DND-41 (cell line): ENCODE data around the gene CPLX1.

Source experiments
- ATAC-seq: fragments of 200-7000 bp; cut with Tn5 transposase; 3 replicates; pipeline ENCODE4 v1.9.1; 2021; ENCODE audit warnings: low read depth; ENCODE audit not compliant: insufficient read depth
- DNase-seq: peaks from one replicate; pipeline ENCODE4 v3.0.0-alpha.2; 2020
- H2AFZ ChIP-seq: 2 replicates; pipeline ENCODE4 v1.6.0; 2012; ENCODE audit warnings: low read depth, low read length
- H3K27ac ChIP-seq: 2 replicates; pipeline ENCODE4 v1.5.1; 2012; ENCODE audit warnings: low read length, inconsistent platforms
- H3K27me3 ChIP-seq: fragments of 200-600 bp; sonication (generic); 2 replicates; pipeline ENCODE4 v1.6.0; 2012; ENCODE audit warnings: low read length, mild to moderate bottlenecking, inconsistent platforms; ENCODE audit not compliant: insufficient read depth, poor library complexity
- H3K36me3 ChIP-seq: 2 replicates; pipeline ENCODE4 v1.5.1; 2012; ENCODE audit warnings: low read length, inconsistent platforms; ENCODE audit not compliant: insufficient read depth
- H3K4me1 ChIP-seq: 2 replicates; pipeline ENCODE4 v1.5.1; 2012; ENCODE audit warnings: mild to moderate bottlenecking, low read length; ENCODE audit not compliant: insufficient read depth
- H3K4me2 ChIP-seq: 2 replicates; pipeline ENCODE4 v1.6.0; 2012; ENCODE audit warnings: mild to moderate bottlenecking, moderate library complexity, low read length, inconsistent platforms; ENCODE audit not compliant: insufficient read depth
- H3K4me3 ChIP-seq, 2 experiments: fragments of 200-600 bp in 1 of 2; shearing (Covaris generic) in 1 of 2; 2 replicates each; pipeline ENCODE4 v1.5.1; 2012 to 2016; ENCODE audit warnings: inconsistent platforms in 2 of 2, low read length in 2 of 2, mild to moderate bottlenecking in 2 of 2, low read depth in 1 of 2, moderate library complexity in 1 of 2
- H3K79me2 ChIP-seq: 2 replicates; pipeline ENCODE4 v1.6.0; 2012; ENCODE audit warnings: low read length, inconsistent platforms; ENCODE audit not compliant: insufficient read depth
- H3K9ac ChIP-seq: 2 replicates; pipeline ENCODE4 v1.6.0; 2012; ENCODE audit warnings: low read depth, mild to moderate bottlenecking, inconsistent platforms, low read length, moderate library complexity
- H3K9me3 ChIP-seq: 2 replicates; pipeline ENCODE4 v1.5.1; 2012; ENCODE audit warnings: low read length, moderate library complexity, mild to moderate bottlenecking, inconsistent platforms; ENCODE audit not compliant: insufficient read depth, severe bottlenecking
- H4K20me1 ChIP-seq: 2 replicates; pipeline ENCODE4 v1.6.0; 2012; ENCODE audit warnings: low read length; ENCODE audit not compliant: insufficient read depth
- CTCF ChIP-seq: IDR thresholded peaks from 2 replicates; pipeline ENCODE4 v1.5.1; 2012; ENCODE audit warnings: borderline replicate concordance, low read length, moderate library complexity, mild to moderate bottlenecking; ENCODE audit not compliant: poor library complexity, severe bottlenecking; ENCODE audit errors: extremely low read depth
- EZH2 ChIP-seq: IDR thresholded peaks from 3 replicates; pipeline ENCODE4 v1.6.1; 2012; ENCODE audit warnings: borderline replicate concordance, low read depth, mild to moderate bottlenecking, moderate library complexity, low read length, inconsistent platforms; ENCODE audit not compliant: severe bottlenecking

The CPLX1 gene

GRCh38 chr4:856225-856901 is 30.4 kb upstream of the CPLX1 start:
- H3K27ac ChIP-seq = peak overlapping the region; percentile 63; the same call in 1 of the 2 replicates
- DNase-seq (peak; percentile 20), ATAC-seq (no peak; the same call in 1 of the 3 replicates)
- H4K20me1 ChIP-seq = no peaks in the 10 kb centered on the region
- no peak overlapping the region for H3K4me2 ChIP-seq
- no peak overlapping the region for H2AFZ ChIP-seq
- H3K79me2 ChIP-seq = no peaks in the 10 kb centered on the region
- no peak overlapping the region for H3K4me3 ChIP-seq
- H3K9ac ChIP-seq = no peak overlapping the region
- H3K9me3 ChIP-seq = peaks cover 37% of the 10 kb centered on the region
- H3K4me1 ChIP-seq = no peaks in the 10 kb centered on the region
- H3K27me3 ChIP-seq = no peaks in the 10 kb centered on the region
- peaks cover 70% of the 10 kb centered on the region for H3K36me3 ChIP-seq
- TF ChIP-seq EZH2 (no peak), CTCF (no peak)

- TF ChIP-seq EZH2 (no peak), CTCF (no peak)
- peaks cover 70% of the 10 kb centered on the region for H3K36me3 ChIP-seq
Observed at GRCh38 chr4:855880-856224, 29.9 kb upstream of the CPLX1 start.

GRCh38 chr4:854356-854755 is 28.4 kb upstream of the CPLX1 start:
- H3K36me3 ChIP-seq = peaks cover 69% of the 10 kb centered on the region
- ATAC-seq = no peak
- H3K27ac ChIP-seq = no peak overlapping the region
- TF ChIP-seq CTCF = no peak
- TF ChIP-seq EZH2 = no peak
- DNase-seq = no peak
- no peaks in the 10 kb centered on the region for H3K27me3 ChIP-seq
- H3K4me3 ChIP-seq = no peak overlapping the region
- H3K9ac ChIP-seq = no peak overlapping the region
- no peak overlapping the region for H3K4me2 ChIP-seq
- H4K20me1 ChIP-seq = no peaks in the 10 kb centered on the region
- H3K9me3 ChIP-seq = peaks cover 31% of the 10 kb centered on the region
- H2AFZ ChIP-seq = no peak overlapping the region
- H3K79me2 ChIP-seq = no peaks in the 10 kb centered on the region
- no peaks in the 10 kb centered on the region for H3K4me1 ChIP-seq

More at GRCh38 chr4:855880-856224, 29.9 kb upstream of the CPLX1 start:
- Histone ChIP-seq H3K27ac (peak overlapping the region; percentile 63; the same call in 1 of the 2 replicates), H3K27me3 (no peaks in the 10 kb centered on the region), H3K4me1 (no peaks in the 10 kb centered on the region), H3K9ac (no peak overlapping the region), H3K9me3 (peaks cover 34% of the 10 kb centered on the region), H3K79me2 (no peaks in the 10 kb centered on the region), H4K20me1 (no peaks in the 10 kb centered on the region), H3K4me3 (no peak overlapping the region), H2AFZ (no peak overlapping the region), H3K4me2 (no peak overlapping the region)
- ATAC-seq (no peak), DNase-seq (no peak)
